HG03097 (cell line): Measurements from ENCODE around the gene CYP2A7.
"Not testable (repeated sequence)": the region's sequence is repeated elsewhere in the genome, so short reads cannot be mapped to it uniquely, and the experiment has no call there.

Experiments used
- ATAC-seq: cut with Tn5 transposase; IDR thresholded peaks from one replicate; pipeline ENCODE4 v1.9.1; 2021; ENCODE audit not compliant: unreplicated experiment, low FRiP score

The CYP2A7 gene

DNA sequence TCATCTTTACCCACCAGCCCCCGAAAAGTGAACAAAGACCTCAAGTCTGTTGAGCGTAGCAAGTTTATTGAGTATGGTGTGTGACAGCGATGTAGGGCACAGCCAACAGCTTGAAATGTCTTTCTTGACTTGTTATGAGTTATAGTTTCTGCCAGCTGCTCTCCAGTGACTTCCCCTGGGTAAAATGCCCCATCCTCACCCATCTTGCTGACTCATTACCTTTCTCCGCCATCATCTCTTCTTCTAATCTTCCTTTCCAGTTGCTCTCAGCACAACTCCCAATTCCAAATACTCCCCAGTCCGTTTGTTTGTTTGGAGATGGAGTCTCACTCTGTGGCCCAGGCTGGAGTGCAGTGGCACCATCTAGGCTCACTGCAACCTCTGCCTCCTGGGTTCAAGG is 18.5 kb upstream of the CYP2A7 start:
- ATAC-seq, result not testable (repeated sequence)

DNA sequence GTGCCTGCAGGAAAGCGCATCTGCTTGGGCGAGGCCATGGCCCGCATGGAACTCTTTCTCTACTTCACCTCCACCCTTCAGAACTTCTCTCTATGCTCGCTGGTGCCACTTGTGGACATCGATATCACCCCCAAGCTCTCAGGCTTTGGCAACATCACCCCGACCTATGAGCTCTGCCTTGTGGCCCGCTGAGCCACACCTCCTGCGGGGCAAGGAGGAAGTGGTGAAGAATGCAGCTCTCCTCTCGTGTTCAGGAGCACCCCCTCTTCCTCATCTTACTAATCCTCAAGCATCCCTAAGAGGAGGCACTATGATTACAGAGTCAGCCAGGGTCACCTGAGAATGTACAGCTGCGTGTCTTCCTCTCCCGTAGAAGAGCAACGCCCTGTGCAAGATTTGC is 17.9 kb upstream of the CYP2A7 start:
- not testable (repeated sequence) for ATAC-seq

DNA sequence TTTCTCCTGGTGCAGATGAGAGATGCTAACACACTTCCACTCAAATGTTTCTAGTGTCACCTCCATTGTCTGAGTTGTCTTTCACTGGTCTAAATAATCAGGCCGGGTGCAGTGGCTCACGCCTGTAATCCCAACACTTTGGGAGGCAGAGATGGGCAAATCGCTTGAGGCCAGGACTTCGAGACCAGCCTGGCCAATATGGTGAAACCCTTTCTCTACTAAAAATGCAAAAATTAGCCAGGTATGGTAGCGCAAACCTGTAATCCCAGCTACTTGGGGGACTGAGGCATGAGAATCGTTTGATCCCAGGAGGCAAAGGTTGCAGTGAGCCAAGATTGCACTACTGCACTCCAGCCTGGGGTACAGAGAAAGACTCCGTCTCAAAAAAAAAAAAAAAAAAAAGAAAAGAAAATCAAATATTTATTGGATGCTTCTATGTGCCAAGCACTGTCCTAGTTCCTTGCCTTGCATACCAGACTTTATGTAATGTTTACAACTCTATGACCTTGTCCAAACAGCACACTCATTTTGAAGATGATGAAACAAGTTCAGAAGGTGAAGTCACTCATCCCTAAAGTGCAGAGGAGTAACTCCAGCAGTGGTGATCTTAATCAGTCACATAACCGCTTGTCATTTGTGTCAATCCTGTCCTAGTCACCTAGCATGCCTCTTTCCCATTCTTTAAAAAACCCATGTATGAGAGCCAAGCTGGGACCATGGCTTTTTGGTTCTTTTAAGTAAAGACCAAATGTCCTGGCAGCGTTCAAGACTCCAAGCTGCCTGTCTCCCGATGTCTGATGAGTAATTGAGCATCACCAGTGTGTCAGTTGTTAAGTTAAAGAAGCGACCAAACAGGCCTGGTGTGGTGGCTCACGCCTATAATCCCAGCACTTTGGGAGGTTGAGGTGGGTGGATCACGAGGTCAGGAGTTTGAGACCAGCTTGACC is 15.1 kb upstream of the CYP2A7 start:
- ATAC-seq, result not testable (repeated sequence)

DNA sequence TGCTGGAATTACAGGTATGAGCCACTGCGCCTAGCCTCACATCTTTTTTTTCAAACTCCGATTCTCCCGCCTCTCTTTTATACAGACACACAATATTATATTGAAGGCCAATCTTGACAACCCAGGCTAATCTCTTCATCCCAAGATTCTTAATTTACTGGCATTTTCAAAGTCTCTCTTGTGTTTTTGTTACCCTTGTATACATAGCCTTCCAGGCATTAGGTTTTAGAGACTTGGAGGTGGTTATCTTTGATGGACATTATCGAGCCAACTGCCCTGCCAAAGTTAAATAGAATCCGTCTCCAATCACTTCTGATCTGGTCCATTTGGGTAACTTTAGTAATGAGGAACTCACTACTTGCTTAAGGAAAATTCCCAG is 14.4 kb upstream of the CYP2A7 start:
- ATAC-seq, result no peak

GRCh38 chr19:40893112-40893511 is 11.1 kb upstream of the CYP2A7 start:
- no peak for ATAC-seq

DNA sequence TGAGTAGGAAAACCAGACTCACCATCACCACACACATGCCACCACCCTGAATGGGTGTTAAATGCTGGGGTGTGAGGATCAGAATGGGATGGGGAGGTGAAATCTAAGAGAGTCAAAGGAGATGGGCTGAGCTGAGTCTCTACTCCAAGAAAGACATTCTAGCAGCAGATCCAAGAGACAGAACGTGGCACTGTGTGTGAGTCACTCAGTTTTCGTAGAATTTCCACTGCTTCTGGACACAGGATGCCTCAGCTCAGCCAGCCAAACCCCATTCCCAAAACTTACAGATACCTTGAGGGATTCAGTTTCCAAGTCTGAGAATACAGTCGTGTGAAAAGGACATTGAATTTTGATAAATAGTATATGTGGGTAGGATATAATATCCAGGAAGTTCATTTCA is 7.3 kb upstream of the CYP2A7 start:
- ATAC-seq, result no peak

- no peak for ATAC-seq
Observed at GRCh38 chr19:40888191-40888590, 6.2 kb upstream of the CYP2A7 start.

DNA sequence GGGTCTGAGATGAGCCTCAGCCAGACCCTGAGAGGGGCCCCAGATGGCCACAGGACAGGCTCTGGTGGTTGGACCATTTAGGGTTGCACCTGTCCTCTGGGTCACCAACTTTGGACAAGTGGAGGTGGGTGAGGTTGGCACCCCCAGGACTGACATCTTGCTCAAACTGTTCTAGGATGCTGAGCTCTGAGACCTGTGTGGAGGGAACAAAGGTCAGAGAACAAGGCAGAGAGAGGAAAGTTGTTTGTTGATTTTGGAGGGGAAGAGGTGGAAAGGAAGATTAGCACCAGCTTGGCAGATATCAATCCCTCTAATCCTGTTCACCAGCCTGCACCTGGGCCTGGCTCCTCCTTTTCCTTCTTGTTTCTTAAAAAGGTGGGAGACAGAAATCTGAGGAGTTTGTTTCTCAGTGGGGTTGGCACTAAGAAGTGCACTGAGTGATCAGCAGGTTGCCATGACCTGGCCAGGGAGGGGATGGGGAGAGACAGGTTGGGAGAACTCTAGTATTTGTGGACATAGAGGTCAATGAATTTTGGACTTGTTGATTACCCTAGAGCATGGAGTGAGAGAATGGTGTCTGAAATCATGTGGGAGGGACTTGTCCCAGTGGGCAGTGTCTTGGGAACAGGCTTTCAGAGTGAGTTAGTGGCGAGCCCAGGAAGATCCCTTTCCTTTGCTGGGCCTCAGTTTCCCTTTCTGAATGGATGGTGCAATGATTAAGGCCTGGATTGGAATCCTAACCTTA is 2.3 kb upstream of the CYP2A7 start:
- ATAC-seq, result not testable (repeated sequence)

DNA sequence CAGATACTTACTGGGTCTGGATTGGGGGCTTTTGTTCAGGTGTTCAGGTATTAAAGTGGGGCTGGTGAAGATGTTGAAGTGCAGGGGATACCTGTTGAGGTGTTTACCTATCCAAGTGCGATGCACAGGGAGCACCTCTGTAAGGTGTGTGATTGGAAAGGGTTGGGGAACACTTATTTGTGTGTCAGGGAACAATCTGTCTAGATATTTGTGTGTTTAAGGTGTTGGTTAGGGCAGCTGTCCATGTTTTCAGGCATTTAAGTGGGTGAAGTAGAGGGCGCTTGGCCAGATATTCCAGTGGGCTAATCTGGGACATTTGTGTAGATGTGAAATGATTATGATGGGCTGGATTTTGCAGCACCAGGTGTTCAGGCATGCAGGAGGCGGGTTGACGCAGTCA is 2.7 kb downstream of the CYP2A7 start:
- ATAC-seq, result not testable (repeated sequence)

- ATAC-seq, result not testable (repeated sequence)
Observed at GRCh38 chr19:40875526-40875951, 6.5 kb downstream of the CYP2A7 start.

- not testable (repeated sequence) for ATAC-seq
Observed at GRCh38 chr19:40874874-40875273, 7.2 kb downstream of the CYP2A7 start.

DNA sequence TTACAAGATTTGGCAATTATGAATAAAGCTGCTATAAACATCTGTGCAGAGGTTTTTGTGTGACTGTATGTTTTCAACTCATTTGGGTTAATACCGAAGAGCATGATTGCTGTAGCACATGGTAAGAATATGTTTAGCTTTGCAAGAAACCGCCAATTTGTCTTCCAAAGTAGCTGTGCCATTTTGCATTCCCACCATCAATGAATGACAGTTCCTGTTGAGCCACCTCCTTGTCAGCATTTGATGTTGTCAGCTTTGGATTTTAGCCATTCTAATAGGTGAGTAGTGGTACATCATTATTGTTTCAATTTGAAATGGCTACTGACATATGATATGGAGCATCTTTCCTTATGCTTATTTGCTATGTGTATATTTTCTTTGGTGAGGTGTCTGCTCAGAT is 8.2 kb downstream of the CYP2A7 start:
- ATAC-seq, result not testable (repeated sequence)

DNA sequence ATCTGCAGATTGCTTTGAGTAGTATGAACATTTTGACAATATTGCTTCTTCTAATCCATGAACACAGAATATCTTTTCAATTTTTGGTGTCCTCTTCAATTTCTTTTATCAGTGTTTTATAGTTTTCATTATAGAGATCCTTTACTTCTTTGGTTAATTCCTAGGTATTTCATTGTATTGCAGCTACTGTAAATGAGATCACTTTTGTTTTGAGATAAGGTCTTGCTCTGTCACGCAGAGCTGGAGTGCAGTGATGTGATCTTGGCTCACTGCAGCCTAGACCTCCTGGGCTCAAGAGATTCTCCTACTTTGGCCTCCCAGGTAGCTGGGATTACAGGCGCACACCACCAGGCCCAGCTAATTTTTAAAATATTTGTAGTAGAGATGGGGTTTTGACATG is 9.8 kb downstream of the CYP2A7 start:
- ATAC-seq, result no peak

- ATAC-seq, result no peak
Observed at GRCh38 chr19:40867701-40868100, 14.3 kb downstream of the CYP2A7 start.

GRCh38 chr19:40864739-40865496 is 17.1 kb downstream of the CYP2A7 start:
- ATAC-seq, result not testable (repeated sequence)

DNA sequence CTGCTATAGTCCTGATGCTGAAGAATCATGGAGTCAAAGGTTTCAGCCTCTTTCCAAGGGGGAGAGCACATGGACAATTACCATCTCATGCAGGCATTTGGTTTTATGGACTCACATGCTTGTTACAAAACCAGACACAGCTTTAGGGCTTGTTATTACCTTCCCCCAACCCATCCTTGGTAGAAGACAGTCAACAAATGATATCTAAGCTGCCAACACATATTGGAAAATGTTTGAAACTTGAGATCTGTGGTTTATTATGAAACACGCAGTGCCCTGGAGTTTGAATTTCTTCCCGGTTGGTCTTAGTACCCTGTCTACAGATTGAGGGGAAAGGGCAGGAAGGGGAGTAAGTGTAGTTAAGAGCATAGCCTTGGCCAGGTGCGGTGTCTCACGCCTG is 19.2 kb downstream of the CYP2A7 start:
- ATAC-seq, result no peak

- ATAC-seq, result no peak
Observed at GRCh38 chr19:40862333-40862732, 19.7 kb downstream of the CYP2A7 start.

GRCh38 chr19:40858109-40858508 is 23.9 kb downstream of the CYP2A7 start:
- ATAC-seq, result no peak

DNA sequence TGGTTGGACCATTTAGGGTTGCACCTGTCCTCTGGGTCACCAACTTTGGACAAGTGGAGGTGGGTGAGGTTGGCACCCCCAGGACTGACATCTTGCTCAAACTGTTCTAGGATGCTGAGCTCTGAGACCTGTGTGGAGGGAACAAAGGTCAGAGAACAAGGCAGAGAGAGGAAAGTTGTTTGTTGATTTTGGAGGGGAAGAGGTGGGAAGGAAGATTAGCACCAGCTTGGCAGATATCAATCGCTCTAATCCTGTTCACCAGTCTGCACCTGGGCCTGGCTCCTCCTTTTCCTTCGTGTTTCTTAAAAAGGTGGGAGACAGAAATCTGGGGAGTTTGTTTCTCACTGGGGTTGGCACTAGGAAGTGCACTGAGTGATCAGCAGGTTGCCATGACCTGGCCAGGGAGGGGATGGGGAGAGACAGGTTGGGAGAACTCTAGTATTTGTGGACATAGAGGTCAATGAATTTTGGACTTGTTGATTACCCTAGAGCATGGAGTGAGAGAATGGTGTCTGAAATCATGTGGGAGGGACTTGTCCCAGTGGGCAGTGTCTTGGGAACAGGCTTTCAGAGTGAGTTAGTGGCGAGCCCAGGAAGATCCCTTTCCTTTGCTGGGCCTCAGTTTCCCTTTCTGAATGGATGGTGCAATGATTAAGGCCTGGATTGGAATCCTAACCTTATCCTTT is 29.4 kb downstream of the CYP2A7 start:
- ATAC-seq, result not testable (repeated sequence)

- not testable (repeated sequence) for ATAC-seq
Observed at GRCh38 chr19:40850277-40850676, 31.8 kb downstream of the CYP2A7 start, which contains the start of gene CYP2A6. CYP2A6 (minus strand) TSS chr19:40850447; CDS start chr19:40850426, 21 bp downstream.
